BLaER1 treated with 17β-estradiol and CSF1 and Interleukin-3, amounts not matched to agents 10 nM and 100 nM (cell line): ENCODE results near the gene CBX2.

Experiments used
- H3K27ac ChIP-seq, 11 experiments: shearing (Covaris generic); formaldehyde crosslinking; 2 replicates each; pipeline ENCODE4 v1.8.1; 2022
- H3K27me3 ChIP-seq, 11 experiments: shearing (Covaris generic); formaldehyde crosslinking; 2 replicates each; pipeline ENCODE4 v1.8.1; 2022
- H3K36me3 ChIP-seq, 11 experiments: shearing (Covaris generic); formaldehyde crosslinking; 2 replicates each; pipeline ENCODE4 v1.8.1; 2022
- H3K4me1 ChIP-seq, 10 experiments: shearing (Covaris generic); formaldehyde crosslinking; 2 replicates each; pipeline ENCODE4 v1.8.1; 2022
- H3K4me2 ChIP-seq, 11 experiments: shearing (Covaris generic); formaldehyde crosslinking; 2 replicates each; pipeline ENCODE4 v1.8.1; 2022
- H3K4me3 ChIP-seq, 10 experiments: shearing (Covaris generic); formaldehyde crosslinking; 2 replicates each; pipeline ENCODE4 v1.8.1; 2022
- H3K9ac ChIP-seq, 11 experiments: shearing (Covaris generic); formaldehyde crosslinking; 2 replicates each; pipeline ENCODE4 v1.8.1; 2022
- H3K9me3 ChIP-seq, 11 experiments: shearing (Covaris generic); formaldehyde crosslinking; replicated peaks in 1 of 11; 2 replicates each; pipeline ENCODE4 v1.8.1; 2022
- H4K20me1 ChIP-seq, 11 experiments: shearing (Covaris generic); formaldehyde crosslinking; 2 replicates each; pipeline ENCODE4 v1.8.1; 2022
- Cebpa-rat ChIP-seq, 11 experiments: shearing (Covaris generic); IDR thresholded peaks; 2 replicates each; pipeline ENCODE4 v1.8.1; 2022

Gene CBX2

GRCh38 chr17:79826841-79827578 lies 49.1 kb downstream of the CBX2 start:
- Histone ChIP-seq H3K9me3 (no peaks in the 10 kb centered on the region), H3K4me3 (no peak overlapping the region), H4K20me1 (peaks cover 0 to 45% (median 10%) of the 10 kb centered on the region in 11 experiments; a peak in 10 of 22 replicates), H3K4me2 (peak overlapping the region; percentile 56 to 100 (median 76)), H3K27ac (no peak overlapping the region; a peak in 1 of 22 replicates), H3K27me3 (no peaks in the 10 kb centered on the region; a peak in 1 of 22 replicates), H3K4me1 (peaks cover 58 to 70% (median 66%) of the 10 kb centered on the region in 10 experiments), H3K9ac (no peak overlapping the region), H3K36me3 (no peaks in the 10 kb centered on the region)
- TF ChIP-seq Cebpa-rat (IDR thresholded peaks at IDR 0.05) = no peak

GRCh38 chr17:79829004-79829403 lies 51.1 kb downstream of the CBX2 start:
- Histone ChIP-seq H3K9me3 (no peaks in the 10 kb centered on the region), H3K27ac (no peak overlapping the region), H3K4me1 (peaks cover 78 to 90% (median 86%) of the 10 kb centered on the region in 10 experiments), H3K4me2 (peak overlapping the region; percentile 84 to 100 (median 94)), H3K27me3 (no peaks in the 10 kb centered on the region), H3K36me3 (peaks cover 6 to 16% (median 12%) of the 10 kb centered on the region in 11 experiments; a peak in 21 of 22 replicates), H3K9ac (peak overlapping the region in 3 of 11 experiments; percentile 3 to 29 (median 3); a peak in 2 of 22 replicates), H4K20me1 (peaks cover 6 to 65% (median 24%) of the 10 kb centered on the region in 11 experiments; a peak in 20 of 22 replicates), H3K4me3 (peak overlapping the region in 1 of 10 experiments; percentile 24; a peak in 2 of 20 replicates)
- no peak for TF ChIP-seq Cebpa-rat (IDR thresholded peaks at IDR 0.05)

GRCh38 chr17:79829457-79829856 lies 51.5 kb downstream of the CBX2 start:
- no peaks in the 10 kb centered on the region for H3K9me3 ChIP-seq
- peak overlapping the region in 3 of 11 experiments; percentile 3 to 29 (median 3); a peak in 2 of 22 replicates for H3K9ac ChIP-seq
- no peak for TF ChIP-seq Cebpa-rat (IDR thresholded peaks at IDR 0.05)
- peaks cover 11 to 20% (median 16%) of the 10 kb centered on the region in 11 experiments for H3K36me3 ChIP-seq
- H3K27ac ChIP-seq = no peak overlapping the region
- H4K20me1 ChIP-seq = peaks cover 11 to 69% (median 28%) of the 10 kb centered on the region in 11 experiments; a peak in 21 of 22 replicates
- H3K4me2 ChIP-seq = peak overlapping the region; percentile 84 to 100 (median 94)
- H3K4me1 ChIP-seq = peaks cover 82 to 95% (median 90%) of the 10 kb centered on the region in 10 experiments
- H3K27me3 ChIP-seq = no peaks in the 10 kb centered on the region
- H3K4me3 ChIP-seq = peak overlapping the region in 1 of 10 experiments; percentile 24; a peak in 2 of 20 replicates

- Histone ChIP-seq H3K4me1 (peaks cover 91 to 100% (median 99%) of the 10 kb centered on the region in 10 experiments), H3K27ac (no peak overlapping the region), H3K36me3 (peaks cover 19 to 29% (median 25%) of the 10 kb centered on the region in 11 experiments), H3K27me3 (no peaks in the 10 kb centered on the region), H3K9ac (no peak overlapping the region), H3K4me3 (no peak overlapping the region), H3K9me3 (peaks cover 0 to 8% (median 0%) of the 10 kb centered on the region in 11 experiments; a peak in 2 of 22 replicates), H3K4me2 (peak overlapping the region; percentile 84 to 100 (median 94); a peak in 20 of 22 replicates), H4K20me1 (peaks cover 19 to 78% (median 37%) of the 10 kb centered on the region in 11 experiments; a peak in 21 of 22 replicates)
- no peak for TF ChIP-seq Cebpa-rat (IDR thresholded peaks at IDR 0.05)
Observed at GRCh38 chr17:79830303-79830702, 52.4 kb downstream of the CBX2 start.

GRCh38 chr17:79830763-79831264 lies 52.9 kb downstream of the CBX2 start:
- Histone ChIP-seq H3K4me2 (peak overlapping the region; percentile 84 to 100 (median 94)), H3K4me3 (no peak overlapping the region)

GRCh38 chr17:79831265-79832217 lies 53.6 kb downstream of the CBX2 start:
- Histone ChIP-seq H3K36me3 (peaks cover 22 to 41% (median 36%) of the 10 kb centered on the region in 11 experiments), H4K20me1 (peaks cover 32 to 90% (median 49%) of the 10 kb centered on the region in 11 experiments), H3K9ac (peak overlapping the region; percentile 56 to 80 (median 76); a peak in 20 of 22 replicates), H3K4me2 (peak overlapping the region; percentile 84 to 100 (median 94)), H3K9me3 (peaks cover 0 to 10% (median 0%) of the 10 kb centered on the region in 11 experiments; a peak in 2 of 22 replicates), H3K27ac (peak overlapping the region; percentile 56 to 84 (median 66); a peak in 19 of 22 replicates), H3K4me3 (peak overlapping the region; percentile 22 to 59 (median 46); a peak in 14 of 20 replicates), H3K27me3 (no peaks in the 10 kb centered on the region), H3K4me1 (peaks cover 94 to 100% (median 100%) of the 10 kb centered on the region in 10 experiments)
- TF ChIP-seq Cebpa-rat (IDR thresholded peaks at IDR 0.05) = no peak

More at GRCh38 chr17:79830763-79831264, 52.9 kb downstream of the CBX2 start:
- Histone ChIP-seq H3K27ac (0 out of 22 replicates have a peak overlapping the region, but pooled peaks of 3 of the 11 experiments have one; percentile 4 to 84 (median 21)), H3K4me1 (peaks cover 94 to 100% (median 100%) of the 10 kb centered on the region in 10 experiments), H3K9me3 (peaks cover 0 to 10% (median 0%) of the 10 kb centered on the region in 11 experiments; a peak in 2 of 22 replicates), H3K27me3 (no peaks in the 10 kb centered on the region), H3K36me3 (peaks cover 22 to 34% (median 30%) of the 10 kb centered on the region in 11 experiments), H3K9ac (peak overlapping the region in 1 of 11 experiments; percentile 1; a peak in 2 of 22 replicates), H4K20me1 (peaks cover 24 to 83% (median 42%) of the 10 kb centered on the region in 11 experiments; a peak in 21 of 22 replicates)
- TF ChIP-seq Cebpa-rat (IDR thresholded peaks at IDR 0.05) = no peak

GRCh38 chr17:79832218-79833109 lies 54.5 kb downstream of the CBX2 start:
- Histone ChIP-seq H3K27ac (peak overlapping the region; percentile 56 to 84 (median 66); a peak in 19 of 22 replicates), H3K27me3 (no peaks in the 10 kb centered on the region), H3K9ac (peak overlapping the region; percentile 56 to 80 (median 76); a peak in 20 of 22 replicates), H3K9me3 (peaks cover 0 to 10% (median 0%) of the 10 kb centered on the region in 11 experiments; a peak in 2 of 22 replicates), H3K4me2 (peak overlapping the region; percentile 84 to 100 (median 94)), H3K36me3 (peaks cover 22 to 46% (median 37%) of the 10 kb centered on the region in 11 experiments), H3K4me1 (peaks cover 87 to 100% (median 99%) of the 10 kb centered on the region in 10 experiments), H4K20me1 (peaks cover 41 to 99% (median 58%) of the 10 kb centered on the region in 11 experiments), H3K4me3 (peak overlapping the region; percentile 22 to 59 (median 46); a peak in 16 of 20 replicates)
- no peak for TF ChIP-seq Cebpa-rat (IDR thresholded peaks at IDR 0.05)
